ENCODE data around the gene CDC42BPB.

CDC42BPB gene

DNA sequence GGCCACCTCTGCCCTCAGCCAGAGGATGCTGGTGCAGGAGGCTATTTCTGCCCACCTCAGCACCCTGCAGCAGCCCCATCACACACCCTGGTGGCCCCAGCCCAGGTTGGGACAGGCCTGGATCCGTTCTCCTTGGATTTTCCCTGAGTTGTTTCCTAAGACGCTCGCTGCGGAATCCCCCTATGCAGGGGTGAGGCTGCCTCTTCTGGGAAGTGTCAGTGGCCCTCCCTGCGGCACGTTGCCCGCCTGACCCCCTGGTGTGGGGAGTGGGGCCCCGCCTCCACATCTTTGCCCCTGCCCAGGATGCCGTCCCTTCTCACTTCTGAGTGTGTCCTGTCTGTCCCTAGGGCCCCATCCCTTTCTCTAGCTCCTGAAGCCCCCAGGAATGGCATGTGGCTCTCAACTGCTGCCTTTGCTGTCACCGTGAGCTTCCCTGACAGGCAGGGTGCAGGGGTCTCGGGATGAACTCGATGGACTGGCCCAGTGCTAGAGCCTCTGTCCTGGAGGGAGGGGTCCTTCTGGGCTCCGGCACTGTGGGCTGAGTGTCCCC, 36.6 kb upstream of the CDC42BPB start:
- no peak for DNase-seq

GRCh38 chr14:103091883-103092222, 34.5 kb upstream of the CDC42BPB start:
- DNase-seq: no peak

- DNase-seq: peak; percentile 92
Measured at GRCh38 chr14:103091041-103091882, 33.9 kb upstream of the CDC42BPB start.

- no peak for DNase-seq
Measured at GRCh38 chr14:103090481-103091020, 33.2 kb upstream of the CDC42BPB start.

DNA sequence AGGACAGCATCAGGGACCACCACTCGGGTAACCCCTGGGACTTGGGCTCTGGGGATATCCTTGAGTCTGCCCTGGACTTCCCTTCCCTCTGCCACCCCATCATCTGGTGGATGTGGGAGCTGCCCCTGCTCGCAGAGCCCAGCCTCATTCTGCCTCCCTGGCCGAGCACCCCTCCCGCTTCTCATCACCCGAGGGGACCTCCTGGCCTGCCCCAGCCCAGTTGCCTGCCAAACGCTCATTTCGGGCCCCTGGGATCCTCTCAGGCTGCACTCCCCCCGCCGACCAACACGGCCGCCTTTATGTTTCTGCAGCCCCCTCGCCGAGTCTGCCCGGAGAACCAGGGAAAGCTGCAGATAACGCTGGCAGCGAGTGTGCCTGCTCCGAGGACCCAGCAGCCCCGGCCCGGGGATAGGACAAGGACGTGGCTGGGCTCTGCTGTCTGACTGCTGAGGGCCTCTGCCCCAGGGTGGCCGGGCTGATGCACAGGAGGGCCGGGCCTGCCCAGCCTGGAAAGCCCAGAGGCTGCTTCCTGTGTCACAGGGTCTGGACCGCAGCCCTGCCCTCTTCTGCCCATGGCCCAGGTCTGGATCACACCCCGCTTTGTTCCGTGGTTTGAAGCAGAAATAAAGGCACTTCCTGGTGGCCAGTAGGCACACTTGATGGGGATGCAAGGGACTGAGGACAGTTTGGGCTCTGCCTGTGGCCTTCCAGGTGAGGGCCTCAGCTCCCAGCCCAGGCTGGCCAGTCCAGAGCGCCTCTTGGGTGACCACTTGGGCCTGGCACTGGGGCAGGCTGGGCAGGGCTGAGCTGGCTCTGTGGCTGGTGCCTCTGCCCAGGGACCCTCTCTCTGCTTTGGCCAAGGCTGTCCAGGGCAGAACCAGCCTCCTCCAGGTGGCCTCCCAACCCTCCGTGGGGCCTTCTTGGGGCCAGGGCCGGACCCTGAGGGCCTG, 32.3 kb upstream of the CDC42BPB start:
- DNase-seq: no peak

- DNase-seq: no peak
Measured at GRCh38 chr14:103088921-103089320, 31.6 kb upstream of the CDC42BPB start.

- no peak for DNase-seq
Measured at GRCh38 chr14:103087343-103087835, 30.0 kb upstream of the CDC42BPB start.

GRCh38 chr14:103086771-103087342, 29.5 kb upstream of the CDC42BPB start:
- peak; percentile 24 for DNase-seq

DNA sequence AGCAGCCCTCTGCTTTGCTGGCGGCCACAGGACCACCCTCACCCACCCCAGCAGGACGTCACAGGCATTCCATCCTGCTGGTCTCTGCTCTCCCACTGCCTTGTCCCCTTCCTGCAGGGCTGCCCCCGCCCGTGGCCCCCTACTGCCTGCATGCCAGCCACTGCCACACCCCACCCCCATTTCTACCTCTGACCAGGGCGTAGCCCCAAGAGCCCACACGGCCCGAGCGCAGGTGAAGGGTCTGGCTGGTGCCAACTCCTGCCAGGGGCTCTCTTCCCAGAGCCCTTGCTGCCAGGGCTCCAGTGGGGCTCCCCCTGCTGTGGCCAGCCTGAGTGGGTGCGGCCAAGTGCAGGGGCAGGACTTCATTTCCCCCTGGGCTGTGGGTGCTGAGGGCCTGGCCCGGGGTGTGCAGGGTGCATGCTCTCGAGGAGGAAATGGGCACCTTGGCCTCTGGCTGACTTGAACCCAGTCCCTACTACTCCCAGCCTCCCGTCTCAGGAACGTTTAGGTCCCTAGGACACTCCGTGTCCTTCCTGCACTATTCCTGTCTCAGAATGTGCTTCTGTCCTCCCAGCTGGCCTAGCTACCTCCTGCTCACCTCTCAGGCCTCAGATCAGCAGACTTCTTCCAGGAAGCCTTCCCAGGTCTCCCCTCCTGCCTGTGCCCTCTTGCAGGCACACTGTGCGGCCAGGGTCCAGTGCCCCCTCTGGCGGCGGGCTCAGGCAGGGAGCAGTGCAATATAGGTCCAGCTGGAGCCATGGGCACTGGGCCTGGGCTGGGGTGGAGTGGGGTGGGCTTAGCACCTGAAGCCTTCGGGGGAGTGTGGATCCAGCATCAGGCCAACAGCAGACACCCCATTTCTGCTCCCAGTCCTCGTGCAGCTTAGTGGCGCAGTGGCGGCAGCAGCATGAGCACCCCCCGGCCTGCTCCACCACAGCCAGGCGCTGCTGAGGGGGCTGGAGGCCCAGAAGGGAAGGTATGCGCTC, 28.1 kb upstream of the CDC42BPB start:
- DNase-seq: peak; percentile 87

DNA sequence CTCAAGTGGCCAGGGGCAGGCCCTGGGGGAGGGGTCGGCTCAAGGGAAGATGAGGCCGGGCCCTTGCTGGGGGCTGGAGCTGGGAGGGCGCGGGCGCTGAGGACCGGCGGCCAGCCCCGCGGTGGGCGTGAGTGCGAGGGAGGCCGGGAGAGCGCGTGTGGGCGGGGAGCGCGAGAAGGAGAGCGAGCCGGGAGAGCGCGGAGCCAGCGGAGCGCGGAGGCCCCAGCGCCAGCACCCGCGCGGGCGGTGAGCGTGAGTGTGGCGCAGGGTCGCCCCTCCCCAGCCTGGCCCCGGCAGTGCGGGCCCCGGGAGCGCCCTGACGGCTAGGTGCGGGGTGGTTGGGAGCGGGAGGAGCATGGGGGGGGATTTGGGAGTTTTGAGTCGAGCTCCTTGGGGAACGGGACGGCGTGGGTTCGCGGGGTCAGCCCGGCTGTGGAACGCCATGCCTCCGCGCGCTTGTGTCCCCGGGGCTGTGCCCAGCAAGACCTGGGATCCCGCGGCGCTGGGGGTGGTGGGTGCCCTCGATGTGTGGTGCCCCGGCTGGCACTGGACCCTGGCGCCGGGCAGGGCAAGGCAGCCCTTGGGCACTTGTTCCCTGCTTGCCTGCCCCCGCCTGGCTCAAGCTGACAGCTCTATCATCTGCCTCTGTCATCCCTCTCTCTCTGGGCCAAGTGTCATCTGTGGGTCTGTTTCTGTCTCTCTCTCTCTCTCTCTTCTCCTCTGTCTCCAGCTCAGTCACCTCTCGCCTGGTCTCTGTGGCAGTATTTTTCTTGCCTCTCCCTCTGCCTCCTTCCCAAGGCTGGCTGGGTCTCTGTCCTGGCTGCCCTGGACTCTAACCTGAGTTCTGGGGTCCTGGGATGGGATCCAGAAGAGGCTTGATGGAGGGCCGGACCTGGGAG, 26.9 kb upstream of the CDC42BPB start, which contains the start of gene LBHD2:
LBHD2 (plus strand) TSS at position 190 of the 899 bp plus-strand sequence. CDS start 1,803 bp downstream, outside the sequence.
- DNase-seq: peak; percentile 36

GRCh38 chr14:103081951-103082350, 24.6 kb upstream of the CDC42BPB start:
- DNase-seq: no peak

- no peak for DNase-seq
Measured at GRCh38 chr14:103078860-103079587, 21.7 kb upstream of the CDC42BPB start.

DNA sequence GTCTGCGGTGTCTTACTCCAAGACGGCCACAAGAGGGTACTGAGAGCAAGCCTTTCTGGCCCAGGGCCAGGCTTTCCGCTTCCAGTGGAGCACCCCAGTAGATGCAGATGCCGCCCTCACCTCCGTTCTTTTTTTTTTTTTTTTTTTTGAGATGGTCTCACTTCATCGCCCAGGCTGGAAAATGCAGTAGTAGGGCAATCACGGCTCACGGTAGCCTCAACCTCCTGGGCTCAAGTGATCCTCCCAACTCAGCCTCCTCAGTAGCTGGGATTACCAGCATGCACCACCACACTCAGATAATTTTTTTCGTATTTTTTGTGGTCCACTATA, 21.0 kb upstream of the CDC42BPB start:
- DNase-seq: peak; percentile 80

DNA sequence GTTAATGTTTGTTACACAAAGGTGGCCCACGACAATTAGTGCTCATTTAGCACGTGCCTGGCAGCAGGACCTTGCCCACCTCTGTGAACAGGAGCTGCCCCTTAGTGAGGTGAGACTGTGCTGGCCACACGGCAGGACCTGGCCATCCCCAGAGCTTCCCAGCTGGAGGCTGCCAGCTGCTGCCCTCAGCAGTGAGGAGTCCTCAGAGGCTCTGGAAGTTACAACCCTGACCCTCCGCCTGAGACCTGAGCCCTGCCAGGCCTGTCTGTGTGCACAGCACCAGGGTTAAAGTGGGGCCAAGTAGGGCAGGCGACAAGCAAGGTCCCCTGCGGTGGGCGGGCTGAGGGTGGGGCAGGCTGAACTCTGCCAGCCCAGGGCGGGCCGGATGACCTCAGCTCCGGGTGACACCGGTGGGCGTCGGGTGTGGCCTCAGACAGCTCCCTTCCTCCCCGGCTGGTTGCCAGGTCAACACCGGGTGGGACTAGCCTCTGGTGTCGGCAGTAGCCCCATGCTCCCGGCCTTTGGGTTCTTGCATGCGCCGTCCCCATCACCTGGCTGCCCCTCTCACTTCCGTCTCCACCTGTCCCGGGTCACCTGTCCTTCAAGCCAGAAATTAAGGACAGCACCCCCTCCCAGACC, 17.5 kb upstream of the CDC42BPB start:
- peak; percentile 21 for DNase-seq

DNA sequence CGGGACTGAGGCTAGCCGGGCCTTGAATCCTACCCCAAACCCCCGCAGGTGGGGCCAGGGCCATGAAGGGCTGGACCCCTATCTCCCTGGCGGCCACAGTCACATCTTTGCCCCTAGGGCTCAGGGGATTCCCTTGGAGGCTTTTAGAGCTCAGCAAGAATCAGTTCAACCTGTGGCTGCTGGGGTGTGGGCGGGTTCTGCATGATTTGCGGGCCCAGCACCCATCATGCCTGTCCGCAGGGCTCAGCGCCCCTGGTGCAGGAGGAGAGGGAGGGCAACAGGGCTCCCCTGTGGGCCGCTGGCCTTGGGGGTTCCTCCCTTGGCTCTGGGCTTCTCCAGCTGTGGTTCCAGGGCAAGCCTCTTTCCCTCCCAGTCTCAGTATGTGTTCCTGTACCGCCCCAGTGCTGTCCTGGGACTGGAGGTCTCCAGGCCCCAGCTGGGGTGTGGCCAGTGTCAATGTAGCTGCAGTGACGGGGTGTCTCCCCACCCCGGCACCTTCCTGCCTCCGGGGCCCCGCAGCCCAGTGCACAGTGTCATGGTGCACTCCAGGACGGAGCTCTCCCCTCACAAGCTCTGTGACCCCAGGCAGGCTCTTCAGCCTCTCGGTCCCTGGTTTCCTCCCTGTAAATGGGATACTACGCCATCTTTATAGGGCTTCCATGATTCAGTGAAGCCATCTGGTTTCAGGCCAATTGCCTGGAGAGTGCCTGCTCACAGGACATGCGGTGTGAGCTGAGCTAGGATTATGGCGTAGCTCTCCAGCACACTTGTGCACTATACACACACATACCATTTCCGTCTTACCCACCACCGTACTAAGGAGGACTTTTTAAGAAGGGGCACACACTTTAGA, 16.8 kb upstream of the CDC42BPB start:
- DNase-seq: no peak

- no peak for DNase-seq
Measured at GRCh38 chr14:103073367-103073875, 16.1 kb upstream of the CDC42BPB start.

- DNase-seq: peak; percentile 31
Measured at GRCh38 chr14:103072595-103073366, 15.4 kb upstream of the CDC42BPB start.

Data from 8988T (cell line).